Endothelial cell of umbilical vein (primary cell): Measurements from ENCODE around the gene PVRIG. TPM values are rescaled to one million over a fixed set of nuclear protein-coding genes. Genes with fewer than 3 reads are reported as not detected.
"Not testable (repeated sequence)": the region's sequence is repeated elsewhere in the genome, so short reads cannot be mapped to it uniquely, and the experiment has no call there.

Experiments
- BruUV-seq: library from RNA; stranded (reverse); fragments of 400-500 nt; replicated peaks from 2 replicates; lab custom pipeline; 2021; lab: Mats Ljungman, UMichigan
- CTCF ChIA-PET: fragments of 300-600, 350-600 bp; sonication (Branson Sonifier 250); formaldehyde crosslinking; loops from one replicate; lab custom pipeline; 2021; ENCODE audit warnings: antibody characterized with exemption, inconsistent platforms; lab: Charles Lee
- POLR2A ChIA-PET: fragments of 300-600, 350-600 bp; sonication (Branson Sonifier 250); formaldehyde crosslinking; loops from one replicate; lab custom pipeline; 2021; ENCODE audit warnings: antibody characterized with exemption, inconsistent platforms; lab: Charles Lee
- DNase-seq: peaks from one replicate; pipeline ENCODE4 v3.0.0-alpha.2; 2011; ENCODE audit warnings: low read depth, low spot score
- FAIRE-seq: peaks from 2 replicates; lab custom pipeline; 2011; peaks lifted over from hg19 to GRCh38; lab: Jason Lieb, UNC
- H2AFZ ChIP-seq: 2 replicates; pipeline ENCODE4 v1.6.0; 2012; ENCODE audit warnings: low read depth, low read length, control low read depth, inconsistent platforms
- H3K27ac ChIP-seq: 2 replicates; pipeline ENCODE4 v1.5.1; 2011; ENCODE audit warnings: low read depth, mild to moderate bottlenecking, control low read depth, low read length, moderate library complexity; ENCODE audit not compliant: insufficient read depth
- H3K27me3 ChIP-seq, 2 experiments: 2 replicates each; pipeline versions ENCODE4 v1.6.0 to v1.6.1; 2011; ENCODE audit warnings: low read length in 2 of 2, mixed read lengths in 1 of 2; ENCODE audit not compliant: control insufficient read depth in 2 of 2, insufficient read depth in 2 of 2
- H3K36me3 ChIP-seq, 2 experiments: 2 replicates in 1 of 2; 3 replicates in 1 of 2; pipeline ENCODE4 v1.5.1; 2011; ENCODE audit warnings: low read length in 2 of 2, mild to moderate bottlenecking in 1 of 2, moderate library complexity in 1 of 2; ENCODE audit not compliant: control insufficient read depth in 2 of 2, insufficient read depth in 2 of 2; ENCODE audit errors: extremely low read depth in 1 of 2
- H3K4me1 ChIP-seq: 3 replicates; pipeline ENCODE4 v1.5.1; 2011; ENCODE audit warnings: mild to moderate bottlenecking, low read length; ENCODE audit not compliant: control insufficient read depth, insufficient read depth; ENCODE audit errors: extremely low read depth
- H3K4me2 ChIP-seq: 2 replicates; pipeline ENCODE4 v1.6.1; 2011; ENCODE audit warnings: low read length, control low read depth, mixed read lengths; ENCODE audit not compliant: insufficient read depth
- H3K4me3 ChIP-seq, 3 experiments: fragments of 200-600 bp in 1 of 3; sonication (generic), shearing (Covaris generic) in 1 of 3; replicated peaks in 1 of 3; 2 replicates each; pipeline ENCODE4 v1.5.1; 2011 to 2016; ENCODE audit warnings: control low read depth in 3 of 3, low read length in 3 of 3, mild to moderate bottlenecking in 2 of 3, inconsistent platforms in 1 of 3, low read depth in 1 of 3, moderate library complexity in 1 of 3; ENCODE audit not compliant: insufficient read depth in 1 of 3
- H3K79me2 ChIP-seq: 2 replicates; pipeline ENCODE4 v1.6.0; 2012; ENCODE audit warnings: low read length, inconsistent platforms; ENCODE audit not compliant: control insufficient read depth, insufficient read depth
- H3K9ac ChIP-seq: replicated peaks from 2 replicates; pipeline ENCODE3; 2011; ENCODE audit warnings: low read length, control low read depth; ENCODE audit not compliant: insufficient read depth; ENCODE audit errors: extremely low read depth
- H3K9me1 ChIP-seq: replicated peaks from 3 replicates; pipeline ENCODE4 v1.6.0; 2011; ENCODE audit warnings: mild to moderate bottlenecking, low read length; ENCODE audit not compliant: control insufficient read depth, insufficient read depth; ENCODE audit errors: extremely low read depth
- H3K9me3 ChIP-seq: replicated peaks from 2 replicates; pipeline ENCODE4 v1.5.1; 2012; ENCODE audit warnings: low read length, inconsistent platforms; ENCODE audit not compliant: control insufficient read depth, insufficient read depth
- H4K20me1 ChIP-seq: replicated peaks from 2 replicates; pipeline ENCODE3; 2011; ENCODE audit warnings: mild to moderate bottlenecking, low read length; ENCODE audit not compliant: control insufficient read depth, insufficient read depth; ENCODE audit errors: extremely low read depth
- dilution Hi-C: fragments of 300-500 bp; cut with MboI; formaldehyde crosslinking; loops from one replicate; pipeline ENCODE4 v1.15.0; 2019; ENCODE audit warnings: low sequenced_read_pairs; ENCODE audit not compliant: extremely low pct_ligation_motif_present
- intact Hi-C: fragments of 100-400 bp; cut with micrococcal nuclease; formaldehyde crosslinking; loops from one replicate; pipeline ENCODE4 v1.10.0; 2022
- polyA plus RNA-seq, 4 experiments: library from polyadenylated mRNA; depleted of rRNA in 3 of 4; stranded (reverse) in 3 of 4; unstranded in 1 of 4; fragments of >200 nt; gene quantifications; 2 replicates each; pipeline versions ENCODE4 v1.2.1 to v1.2.3, GENCODE V29; 2011 to 2012; ENCODE audit warnings: missing spikeins in 1 of 4
- total RNA-seq: library from RNA; stranded (reverse); gene quantifications from 2 replicates; pipeline ENCODE4 v1.2.3, GENCODE V29; 2021

PVRIG gene
- total and polyA plus RNA-seq, 2 donors (not counting 3 experiments of a cell fraction or from before 2014, with no cell fraction given): 0.80 TPM; not detected in 1

- H4K20me1 ChIP-seq, H2AFZ ChIP-seq, POLR2A ChIA-PET, H3K9me1 ChIP-seq, dilution Hi-C loops, H3K9me3 ChIP-seq, H3K9ac ChIP-seq, H3K27ac ChIP-seq, H3K4me1 ChIP-seq, H3K27me3 ChIP-seq, FAIRE-seq, H3K79me2 ChIP-seq, CTCF ChIA-PET, H3K36me3 ChIP-seq: not testable (repeated sequence)
- BruUV-seq: TSS peak; percentile 18
- intact Hi-C loops: loop anchor here (10.0 kb wide), 1 partner anchor 75 kb away; no protein-coding TSS in a partner anchor
- Histone ChIP-seq H3K4me3 (peak overlapping the region in 2 of 3 experiments; percentile 42 to 68), H3K4me2 (peak overlapping the region; percentile 57)
- DNase-seq: peak; percentile 56
Measured at GRCh38 chr7:100270046-100270918, 50.5 kb downstream of the PVRIG start.

Other genes starting within 250 kb of the PVRIG start
- not detected in 2 replicates for gene AZGP1, start 243.9 kb upstream of the PVRIG start, total RNA-seq
- gene AZGP1, start 243.9 kb upstream of the PVRIG start, polyA plus RNA-seq: not detected in 2 replicates
- 52.8 and 57.8 TPM in 2 replicates for gene ZKSCAN1, start 204.4 kb upstream of the PVRIG start, total RNA-seq
- 9.4 and 12.3 TPM in 2 replicates for gene ZKSCAN1, start 204.4 kb upstream of the PVRIG start, polyA plus RNA-seq
- gene ZSCAN21, start 170.2 kb upstream of the PVRIG start, total RNA-seq: 7.4 and 7.7 TPM in 2 replicates
- gene ZSCAN21, start 170.2 kb upstream of the PVRIG start, polyA plus RNA-seq: 6.5 and 7.7 TPM in 2 replicates
- gene ZNF3, start 138.2 kb upstream of the PVRIG start, total RNA-seq: 30.9 and 31.1 TPM in 2 replicates
- 20.1 and 21.8 TPM in 2 replicates for gene ZNF3, start 138.2 kb upstream of the PVRIG start, polyA plus RNA-seq
- gene COPS6, start 131.0 kb upstream of the PVRIG start, total RNA-seq: 168 and 188 TPM in 2 replicates
- gene COPS6, start 131.0 kb upstream of the PVRIG start, polyA plus RNA-seq: 251 and 268 TPM in 2 replicates
- gene MCM7, start 118.6 kb upstream of the PVRIG start, total RNA-seq: 183 and 187 TPM in 2 replicates
- 145 and 156 TPM in 2 replicates for gene MCM7, start 118.6 kb upstream of the PVRIG start, polyA plus RNA-seq
- gene AP4M1, start 118.3 kb upstream of the PVRIG start, total RNA-seq: 20.5 and 22.7 TPM in 2 replicates
- 27.4 and 31.4 TPM in 2 replicates for gene AP4M1, start 118.3 kb upstream of the PVRIG start, polyA plus RNA-seq
- 64.6 and 67.3 TPM in 2 replicates for gene TAF6, start 100.6 kb upstream of the PVRIG start, total RNA-seq
- gene TAF6, start 100.6 kb upstream of the PVRIG start, polyA plus RNA-seq: 32.7 and 34.1 TPM in 2 replicates
- 18.0 and 33.7 TPM in 2 replicates for gene CNPY4, start 100.3 kb upstream of the PVRIG start, total RNA-seq
- 22.6 and 28.6 TPM in 2 replicates for gene CNPY4, start 100.3 kb upstream of the PVRIG start, polyA plus RNA-seq
- 1.3 and 1.8 TPM in 2 replicates for gene MBLAC1, start 93.0 kb upstream of the PVRIG start, total RNA-seq
- 1.8 and 2.1 TPM in 2 replicates for gene MBLAC1, start 93.0 kb upstream of the PVRIG start, polyA plus RNA-seq
- 139 and 140 TPM in 2 replicates for gene LAMTOR4, start 71.0 kb upstream of the PVRIG start, total RNA-seq
- 492 and 520 TPM in 2 replicates for gene LAMTOR4, start 71.0 kb upstream of the PVRIG start, polyA plus RNA-seq
- gene TRAPPC14, start 61.2 kb upstream of the PVRIG start, total RNA-seq: 23.0 and 24.0 TPM in 2 replicates
- gene TRAPPC14, start 61.2 kb upstream of the PVRIG start, polyA plus RNA-seq: 13.3 and 15.6 TPM in 2 replicates
- gene GAL3ST4, start 51.3 kb upstream of the PVRIG start, total RNA-seq: 6.6 and 7.9 TPM in 2 replicates
- 14.6 and 16.7 TPM in 2 replicates for gene GAL3ST4, start 51.3 kb upstream of the PVRIG start, polyA plus RNA-seq
- 17.5 and 20.9 TPM in 2 replicates for gene GPC2, start 42.6 kb upstream of the PVRIG start, total RNA-seq
- gene GPC2, start 42.6 kb upstream of the PVRIG start, polyA plus RNA-seq: 9.2 and 10.7 TPM in 2 replicates
- gene STAG3, start 42.0 kb upstream of the PVRIG start, total RNA-seq: 0.55 and 1.4 TPM in 2 replicates
- 0.29 and 0.40 TPM in 2 replicates for gene STAG3, start 42.0 kb upstream of the PVRIG start, polyA plus RNA-seq
- not detected in 2 replicates for gene SPDYE3, start 87.8 kb downstream of the PVRIG start, total RNA-seq
- not detected in 2 replicates for gene SPDYE3, start 87.8 kb downstream of the PVRIG start, polyA plus RNA-seq
- 36.5 and 42.5 TPM in 2 replicates for gene PILRB, start 138.2 kb downstream of the PVRIG start, total RNA-seq
- 45.2 and 47.9 TPM in 2 replicates for gene PILRB, start 138.2 kb downstream of the PVRIG start, polyA plus RNA-seq
- gene PILRA, start 153.5 kb downstream of the PVRIG start, total RNA-seq: 0.53 and 1.3 TPM in 2 replicates
- 0.61 and 0.67 TPM in 2 replicates for gene PILRA, start 153.5 kb downstream of the PVRIG start, polyA plus RNA-seq
- 0.31 and 0.48 TPM in 2 replicates for gene ZCWPW1, start 208.8 kb downstream of the PVRIG start, total RNA-seq
- 0.30 and 0.32 TPM in 2 replicates for gene ZCWPW1, start 208.8 kb downstream of the PVRIG start, polyA plus RNA-seq
- 37.1 and 45.8 TPM in 2 replicates for gene MEPCE, start 209.9 kb downstream of the PVRIG start, total RNA-seq
- 23.3 and 24.3 TPM in 2 replicates for gene MEPCE, start 209.9 kb downstream of the PVRIG start, polyA plus RNA-seq
- 42.4 and 46.1 TPM in 2 replicates for gene PPP1R35, start 216.5 kb downstream of the PVRIG start, total RNA-seq
- 37.7 and 47.9 TPM in 2 replicates for gene PPP1R35, start 216.5 kb downstream of the PVRIG start, polyA plus RNA-seq
- 1.5 and 4.1 TPM in 2 replicates for gene SPACDR, start 244.3 kb downstream of the PVRIG start, total RNA-seq
- gene SPACDR, start 244.3 kb downstream of the PVRIG start, polyA plus RNA-seq: 1.6 and 1.9 TPM in 2 replicates